HG03469 (cell line): ENCODE data around the gene NCOA4.
"Not testable (repeated sequence)": the region's sequence is repeated elsewhere in the genome, so short reads cannot be mapped to it uniquely, and the experiment has no call there.

Experiments used
- ATAC-seq: cut with Tn5 transposase; IDR thresholded peaks from one replicate; pipeline ENCODE4 v1.9.1; 2021; ENCODE audit warnings: mild to moderate bottlenecking, moderate library complexity, moderate number of reproducible peaks; ENCODE audit not compliant: unreplicated experiment

NCOA4 gene

DNA sequence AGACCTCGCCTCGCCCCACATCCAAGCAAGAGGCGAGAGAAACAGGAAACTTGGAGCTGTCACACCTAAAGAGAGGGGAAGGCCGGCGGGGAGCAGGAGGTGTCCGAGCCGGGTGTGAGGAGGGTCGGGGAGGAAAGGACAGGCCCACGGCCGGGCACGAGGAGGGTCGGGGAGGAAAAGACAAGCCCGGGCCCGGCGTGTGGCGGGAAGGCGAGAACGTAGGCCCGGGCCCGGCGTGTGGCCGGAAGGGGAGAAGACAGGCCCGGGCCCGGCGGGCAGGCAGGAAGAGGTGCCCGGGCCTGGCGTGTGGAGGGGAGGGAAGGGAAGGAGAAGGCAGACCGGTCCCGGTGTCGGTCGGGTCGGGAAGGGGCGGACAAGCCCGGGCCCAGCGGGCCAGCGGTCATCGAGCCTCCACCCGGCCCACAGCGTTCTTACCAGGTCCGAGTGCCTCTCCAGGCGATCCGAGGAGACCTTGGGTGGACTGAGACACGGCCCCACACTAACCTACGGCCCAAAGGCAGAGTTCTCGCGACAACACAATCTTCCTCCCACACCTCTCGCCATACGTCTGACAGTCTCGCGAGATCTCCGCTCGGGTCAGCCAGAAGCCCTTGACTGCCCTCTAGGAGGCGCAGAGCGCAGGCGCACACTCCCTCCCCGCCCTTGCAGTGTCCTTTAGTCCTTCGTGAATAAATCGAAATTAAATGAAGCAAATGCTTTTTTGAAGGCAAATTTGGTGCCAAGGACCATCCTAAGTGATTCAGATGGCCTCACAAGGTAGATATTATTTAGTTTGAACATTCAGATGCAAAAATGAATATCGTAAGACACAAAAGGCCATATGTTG is at the start of gene NCOA4:
Gene NCOA4, minus strand, starts transcription at position 533 of the 847 bp plus-strand sequence. CDS start 13,943 bp downstream, outside the sequence.
- ATAC-seq: peak; percentile 90

DNA sequence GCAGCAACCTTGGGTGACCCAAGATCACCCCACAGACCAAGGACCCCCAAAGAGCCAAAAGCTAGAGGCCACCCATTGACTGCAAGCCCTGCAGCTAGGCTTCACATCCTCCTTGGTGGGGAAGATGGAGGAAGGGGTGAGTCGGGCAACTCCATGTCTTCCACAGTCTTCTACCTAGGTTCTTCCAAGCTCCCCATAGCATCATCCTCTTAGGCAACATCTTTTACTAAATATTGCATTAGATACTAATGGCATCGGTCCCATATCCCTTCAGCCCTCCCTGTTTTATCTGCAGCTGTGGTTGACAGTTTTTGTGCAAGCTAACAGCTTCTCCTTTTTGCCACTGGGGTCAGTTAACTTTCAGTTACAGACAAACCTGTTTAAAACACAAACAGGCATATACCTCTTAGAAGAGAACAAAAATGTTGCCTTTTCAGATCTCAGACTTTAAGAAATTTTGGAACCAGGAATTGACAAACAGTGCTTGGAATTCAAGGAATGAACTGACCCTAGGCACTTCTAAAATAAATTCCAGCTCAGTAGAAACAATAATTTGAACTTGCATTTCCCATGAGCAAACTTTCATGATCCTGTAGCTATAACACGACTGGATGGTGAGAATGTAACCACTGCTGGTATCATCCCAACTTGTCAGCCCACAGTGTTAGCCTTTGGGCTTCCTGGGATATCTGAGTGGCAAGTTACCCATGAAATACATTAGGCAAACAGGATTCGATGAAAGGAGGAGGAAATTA is 49.6 kb upstream of the NCOA4 start:
- no peak for ATAC-seq

DNA sequence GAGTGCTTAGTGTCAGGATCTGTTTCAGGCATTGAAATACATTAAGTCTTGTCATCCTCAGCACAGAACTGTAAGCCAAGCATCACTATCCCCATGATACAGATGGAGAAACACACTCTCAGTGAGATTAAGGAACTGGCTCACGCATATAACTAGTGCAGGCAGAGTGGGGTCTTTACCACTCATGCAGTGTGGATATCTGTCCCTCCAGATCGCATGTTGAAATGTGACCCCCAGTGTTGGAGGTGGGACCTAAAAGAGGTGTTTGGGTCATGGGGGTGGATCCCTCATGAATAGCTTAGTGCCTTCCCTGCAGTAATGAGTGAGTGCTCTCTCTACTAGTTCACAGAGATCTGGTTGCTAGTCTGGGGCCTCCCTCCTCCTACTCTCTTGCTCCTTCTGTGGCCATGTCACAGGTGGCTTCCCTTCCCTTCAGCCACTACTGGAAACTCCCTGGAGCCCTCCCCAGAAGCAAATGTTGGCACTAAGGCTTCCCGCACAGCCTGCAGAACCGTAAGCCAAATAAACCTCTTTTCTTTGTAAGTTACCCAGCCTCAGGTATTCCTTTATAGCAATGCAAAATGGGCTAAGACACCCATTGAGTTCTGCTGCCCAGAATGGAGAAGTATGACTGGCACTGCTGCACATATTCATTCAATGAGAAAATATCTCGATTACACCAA is 47.4 kb upstream of the NCOA4 start:
- ATAC-seq: no peak

- ATAC-seq: no peak
These were observed 46.7 kb upstream of the NCOA4 start for GRCh38 chr10:46077141-46077554.

- ATAC-seq: no peak
These were observed 45.4 kb upstream of the NCOA4 start for GRCh38 chr10:46075869-46076268.

- ATAC-seq: no peak
These were observed 43.9 kb upstream of the NCOA4 start for GRCh38 chr10:46074196-46074946.

- ATAC-seq: no peak
These were observed 43.1 kb upstream of the NCOA4 start for GRCh38 chr10:46073564-46073963.

- no peak for ATAC-seq
These were observed 40.3 kb upstream of the NCOA4 start for GRCh38 chr10:46070749-46071148.

- ATAC-seq: no peak
These were observed 39.5 kb upstream of the NCOA4 start for GRCh38 chr10:46069771-46070463.

DNA sequence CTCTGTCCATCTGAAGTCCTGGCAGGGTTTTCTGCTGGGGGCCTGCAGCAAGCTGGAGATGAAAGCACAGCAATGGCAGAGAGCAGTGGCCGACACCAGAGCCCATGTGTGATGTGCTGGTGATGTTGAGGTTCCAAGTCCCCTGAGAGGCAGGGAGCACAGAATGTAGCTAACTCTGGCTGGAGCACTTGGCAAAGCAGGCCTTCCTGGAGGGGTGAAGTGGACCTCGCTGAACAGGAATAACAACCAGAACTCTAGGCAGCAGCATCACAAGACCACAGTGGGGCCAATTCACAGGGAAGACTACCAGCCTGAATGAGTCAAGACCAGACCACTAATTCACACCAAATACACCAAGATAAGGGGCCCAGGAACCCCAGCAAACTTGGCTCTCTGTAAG is 38.5 kb upstream of the NCOA4 start:
- no peak for ATAC-seq

DNA sequence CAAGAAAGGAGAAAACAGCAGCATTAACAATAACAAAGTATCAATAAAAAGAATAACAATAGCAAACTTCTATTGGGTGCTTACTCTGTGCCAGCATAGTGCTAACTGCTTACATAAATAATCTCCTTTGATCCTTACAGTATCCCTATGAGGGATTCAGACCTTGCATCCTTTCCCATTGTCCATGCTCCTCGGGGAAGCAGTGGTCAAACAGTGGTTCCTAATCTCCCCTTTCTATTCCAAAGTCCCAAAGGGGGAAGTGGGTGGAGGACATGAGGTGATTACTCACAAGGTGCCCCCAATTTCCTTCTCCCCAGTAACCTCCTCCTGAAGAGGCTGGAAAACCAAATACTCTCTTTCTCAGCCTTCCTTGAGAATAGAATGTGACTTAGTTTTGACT is 37.7 kb upstream of the NCOA4 start:
- ATAC-seq: no peak

GRCh38 chr10:46064269-46064817 is 33.9 kb upstream of the NCOA4 start:
- no peak for ATAC-seq

DNA sequence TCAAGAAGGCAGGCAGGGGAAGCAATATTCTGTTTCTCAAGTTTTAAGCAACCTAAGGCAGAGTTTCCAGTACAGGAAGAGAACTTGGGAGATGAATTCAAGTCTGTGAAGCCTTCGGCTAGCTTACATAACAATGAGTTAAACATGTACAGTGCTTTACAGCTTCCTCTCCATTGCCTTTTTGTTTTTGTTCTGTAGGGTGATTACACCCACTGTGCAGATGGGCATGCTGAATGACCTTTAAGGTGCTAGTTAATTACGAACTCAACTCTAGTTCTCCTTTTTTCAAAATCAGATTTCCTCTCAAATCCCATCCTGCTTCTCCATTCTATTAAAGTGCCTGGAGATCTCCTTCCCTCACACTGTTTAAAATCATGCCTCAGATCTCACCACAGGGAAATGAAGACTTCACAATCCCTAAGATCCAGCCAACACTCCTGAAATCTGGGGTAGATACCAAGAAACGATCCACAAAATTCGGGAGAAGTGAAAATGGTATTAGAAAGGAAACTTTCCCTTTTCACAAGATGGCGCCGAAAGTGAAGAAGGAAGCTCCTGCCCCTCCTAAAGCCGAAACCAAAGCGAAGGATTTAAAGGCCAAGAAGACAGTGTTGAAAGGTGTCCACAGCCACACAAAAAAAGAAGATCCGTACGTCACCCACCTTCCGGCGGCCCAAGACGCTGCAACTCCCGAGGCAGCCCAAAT is 32.5 kb upstream of the NCOA4 start:
- no peak for ATAC-seq

DNA sequence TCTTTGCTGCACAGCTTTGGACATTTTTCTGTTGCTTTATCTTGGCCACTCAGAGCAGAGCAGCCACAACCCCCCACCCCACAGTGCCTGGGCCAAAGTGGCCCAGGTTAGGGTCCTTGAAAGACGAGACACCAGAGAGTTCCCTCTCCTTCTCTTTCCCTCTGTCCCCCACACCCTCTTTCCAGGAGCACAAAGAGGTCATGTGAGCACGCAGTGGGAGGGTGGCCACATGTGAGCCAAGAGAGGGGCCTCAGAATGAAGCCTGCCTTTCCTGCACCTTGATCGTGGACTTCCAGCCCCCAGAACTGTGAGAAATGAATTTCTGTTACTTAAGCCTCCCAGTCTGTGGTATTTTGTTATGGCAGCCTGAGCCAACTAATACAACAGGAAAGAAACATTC is 30.3 kb upstream of the NCOA4 start:
- no peak for ATAC-seq

DNA sequence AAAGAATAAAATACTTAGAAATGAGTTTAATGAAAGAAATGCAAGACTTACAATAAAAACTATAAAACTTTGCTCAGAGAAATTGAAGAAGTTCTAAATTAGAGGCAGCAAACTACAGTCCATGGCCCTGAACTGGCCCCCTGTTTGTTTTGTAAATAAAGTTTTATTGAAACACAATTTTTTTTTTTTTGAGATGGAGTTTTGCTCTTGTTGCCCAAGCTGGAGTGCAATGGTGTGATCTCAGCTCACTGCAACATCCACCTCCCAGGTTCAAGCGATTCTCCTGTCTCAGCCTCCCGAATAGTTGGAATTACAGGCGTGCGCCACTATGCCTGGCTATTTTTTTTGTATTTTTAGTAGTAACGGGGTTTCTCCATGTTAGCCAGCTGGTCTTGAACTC is 27.5 kb upstream of the NCOA4 start:
- not testable (repeated sequence) for ATAC-seq

GRCh38 chr10:46057038-46057437 is 26.6 kb upstream of the NCOA4 start:
- ATAC-seq: no peak

DNA sequence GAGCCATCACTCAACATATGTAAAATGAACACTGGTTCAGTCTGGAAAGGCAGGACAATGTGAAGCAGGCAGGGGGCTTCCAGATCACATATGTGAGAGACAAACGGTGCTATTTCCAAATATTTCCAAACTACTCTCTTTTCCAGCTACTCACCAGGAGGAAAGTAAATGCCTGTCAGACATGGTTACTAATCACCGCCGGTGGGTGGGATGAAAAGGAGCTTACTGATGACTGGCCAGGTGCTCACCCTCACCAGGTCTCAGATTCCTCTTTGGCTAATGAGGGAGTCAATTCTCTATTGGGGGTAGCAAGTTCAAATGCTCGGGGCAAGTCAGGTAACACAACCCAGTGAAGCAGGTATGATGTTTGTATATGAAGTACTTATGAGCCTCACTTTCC is 25.3 kb upstream of the NCOA4 start:
- no peak for ATAC-seq

- no peak for ATAC-seq
These were observed 23.4 kb upstream of the NCOA4 start for GRCh38 chr10:46053534-46054434.
